HG02885 (cell line): ENCODE results near the gene TH.

Source experiments
- ATAC-seq: cut with Tn5 transposase; IDR thresholded peaks from one replicate; pipeline ENCODE4 v1.9.1; 2021; ENCODE audit warnings: mild to moderate bottlenecking; ENCODE audit not compliant: unreplicated experiment, poor library complexity

Gene TH

GRCh38 chr11:2121227-2122130 lies 50.1 kb downstream of the TH start:
- no peak for ATAC-seq

DNA sequence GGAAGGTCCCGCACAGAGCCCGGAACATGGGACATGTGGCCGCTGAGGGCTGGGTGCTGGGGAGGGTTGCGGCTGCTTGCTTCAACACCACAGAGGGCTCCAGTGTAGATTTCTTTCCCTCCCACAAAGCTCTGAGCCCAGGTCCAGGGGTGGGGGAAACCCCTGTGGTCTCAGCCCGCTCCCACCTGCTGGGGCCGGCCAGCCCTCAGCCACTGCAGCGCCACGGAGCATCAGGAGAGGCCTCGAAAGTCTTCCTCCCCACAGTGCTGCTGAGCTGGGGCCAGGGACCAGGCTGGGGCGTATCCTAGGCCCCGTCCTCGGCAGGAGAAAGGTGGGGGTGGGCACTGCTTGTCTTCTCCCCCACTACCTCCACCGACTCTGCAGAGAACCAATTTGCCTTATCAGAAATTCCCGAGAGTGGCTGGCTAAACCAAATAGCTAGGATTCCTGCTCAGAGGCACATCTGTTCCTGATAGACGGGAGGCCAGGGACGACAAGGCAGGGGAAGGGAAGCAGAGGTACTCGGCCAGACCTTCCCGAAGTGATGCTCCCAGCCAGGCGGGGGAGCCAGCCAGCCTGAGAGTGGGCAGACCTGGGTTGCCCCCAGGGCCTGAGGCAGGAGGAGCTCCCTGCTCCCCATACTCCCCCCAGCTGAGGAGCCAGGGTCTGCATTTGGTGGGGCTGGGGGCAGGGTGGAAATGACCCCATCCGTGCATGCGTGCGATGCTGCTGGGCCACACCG lies 51.1 kb downstream of the TH start:
- ATAC-seq: no peak

DNA sequence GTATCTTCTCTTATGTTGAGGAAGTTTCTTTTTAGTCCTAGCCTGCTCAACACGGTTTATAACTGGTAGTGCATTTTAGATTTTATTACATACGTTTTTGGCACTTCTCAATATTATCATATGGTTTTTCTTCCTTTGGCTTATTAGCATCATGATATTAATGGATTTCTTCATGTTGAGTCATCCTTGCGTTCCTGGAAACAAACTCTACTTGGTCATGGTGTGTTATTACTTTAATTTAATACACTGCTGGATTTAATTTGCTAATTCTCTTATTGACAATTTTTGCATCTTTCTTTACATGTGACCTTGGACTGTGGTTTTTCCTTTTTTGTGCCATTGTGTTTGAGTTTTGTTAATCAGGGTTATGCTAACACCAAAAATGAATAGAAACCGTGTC lies 52.9 kb downstream of the TH start:
- no peak for ATAC-seq

- no peak for ATAC-seq
These were observed 54.9 kb downstream of the TH start for GRCh38 chr11:2116680-2117079.

DNA sequence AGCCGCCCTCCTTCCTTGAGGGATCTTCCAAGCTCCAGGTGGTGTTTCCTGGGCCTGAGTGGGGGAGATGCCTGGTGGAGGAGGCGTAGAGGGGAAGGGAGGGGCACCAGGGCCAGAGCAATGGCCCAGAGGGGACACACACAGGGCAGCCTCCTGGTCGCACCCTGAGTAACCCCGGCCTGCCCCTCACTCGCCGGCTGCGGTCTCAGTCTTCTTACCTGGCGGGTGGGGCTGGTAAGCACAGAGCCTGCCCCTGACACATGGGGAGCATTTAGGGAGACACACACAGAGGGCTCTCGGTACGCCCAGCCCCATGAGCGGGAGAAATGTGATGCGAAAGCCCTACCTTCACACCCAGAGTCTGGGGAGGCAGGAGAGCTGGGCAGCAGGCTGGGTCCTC lies 56.3 kb downstream of the TH start:
- no peak for ATAC-seq

DNA sequence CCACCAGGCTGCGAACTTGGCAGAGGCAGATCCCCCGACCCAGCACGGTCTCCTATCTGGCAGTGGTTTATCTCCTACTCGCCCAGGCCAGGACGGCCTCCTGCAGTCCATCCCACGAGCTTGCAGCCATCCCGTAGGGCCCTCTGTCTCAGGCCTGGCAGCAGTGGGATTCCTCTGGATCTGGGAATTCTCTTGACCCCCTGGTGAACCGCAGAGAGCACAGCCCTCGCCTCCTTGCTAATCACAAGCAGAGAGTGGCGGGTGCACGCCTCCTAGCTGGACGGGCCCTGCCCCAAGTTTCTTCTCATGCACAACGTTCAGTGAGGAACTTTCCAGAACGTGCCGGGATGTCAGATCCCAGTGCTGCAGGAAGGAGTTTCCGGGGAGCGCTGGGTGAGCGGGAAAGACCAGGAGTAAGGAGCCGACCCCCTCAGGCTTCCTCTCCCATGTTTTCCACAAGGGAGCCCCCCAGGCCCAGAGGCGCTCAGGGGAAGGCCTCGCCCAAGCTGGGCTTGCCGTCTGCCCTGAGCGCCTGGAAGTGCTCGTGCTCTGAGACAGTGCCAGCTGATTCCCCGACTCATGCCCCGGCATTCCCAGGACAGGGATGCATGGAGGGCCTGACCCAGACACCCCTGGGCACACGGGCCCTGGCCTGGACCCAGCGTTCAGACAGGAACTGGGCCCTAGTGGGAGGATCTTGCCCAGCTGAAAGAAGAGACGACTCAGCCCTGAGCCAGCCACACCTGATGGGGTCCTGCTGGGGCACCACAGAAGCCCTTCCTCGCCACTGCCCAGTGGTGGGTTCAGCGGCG lies 57.0 kb downstream of the TH start:
- no peak for ATAC-seq
